HFF-Myc (cell line): ENCODE results near the gene EID3.
"Not testable (repeated sequence)": the region's sequence is repeated elsewhere in the genome, so short reads cannot be mapped to it uniquely, and the experiment has no call there.

Experiments used
- DNase-seq: peaks from one replicate; pipeline ENCODE4 v3.0.0-alpha.2; 2011; ENCODE audit warnings: low read depth; ENCODE audit errors: extremely low read depth
- H3K4me3 ChIP-seq: replicated peaks from 2 replicates; pipeline ENCODE4 v1.5.1; 2011; ENCODE audit warnings: low read depth, mild to moderate bottlenecking, control low read depth, low read length
- CTCF ChIP-seq: IDR thresholded peaks from 2 replicates; pipeline ENCODE4 v1.5.1; 2012; ENCODE audit warnings: mild to moderate bottlenecking, low read depth, low read length, control low read depth; ENCODE audit errors: missing control alignments

EID3 gene

GRCh38 chr12:104329707-104330532 is 26.4 kb downstream of the EID3 start:
- TF ChIP-seq CTCF = no peak
- no peak overlapping the region for H3K4me3 ChIP-seq
- no peak for DNase-seq

- H3K4me3 ChIP-seq = no peak overlapping the region
- TF ChIP-seq CTCF = no peak
- DNase-seq = no peak
Measured at GRCh38 chr12:104331376-104331775, 27.8 kb downstream of the EID3 start.

- not testable (repeated sequence) for DNase-seq, H3K4me3 ChIP-seq
Measured at GRCh38 chr12:104332273-104332672, 28.7 kb downstream of the EID3 start.

- no peak for TF ChIP-seq CTCF
- no peak for DNase-seq
- no peak overlapping the region for H3K4me3 ChIP-seq
Measured at GRCh38 chr12:104333692-104334255, 30.2 kb downstream of the EID3 start.

GRCh38 chr12:104334581-104334980 is 31.0 kb downstream of the EID3 start:
- no peak for DNase-seq
- H3K4me3 ChIP-seq = no peak overlapping the region
- TF ChIP-seq CTCF = no peak

- TF ChIP-seq CTCF = no peak
- no peak overlapping the region for H3K4me3 ChIP-seq
- DNase-seq = no peak
Measured at GRCh38 chr12:104336115-104336514, 32.6 kb downstream of the EID3 start.

GRCh38 chr12:104337030-104337558 is 33.6 kb downstream of the EID3 start:
- TF ChIP-seq CTCF = no peak
- H3K4me3 ChIP-seq = no peak overlapping the region
- DNase-seq = no peak
